K562 (cell line): ENCODE results near the gene HIKESHI. TPM values are rescaled to one million over a fixed set of nuclear protein-coding genes. Genes with fewer than 3 reads are reported as not detected.

Source experiments
- ATAC-seq: fragments of 200-7000 bp; cut with Tn5 transposase; 3 replicates; pipeline ENCODE4 v1.9.1; 2020; ENCODE audit warnings: moderate library complexity
- BruUV-seq: library from RNA; stranded (reverse); fragments of 400-500 nt; replicated peaks from 2 replicates; lab custom pipeline; 2021; lab: Mats Ljungman, UMichigan
- CTCF ChIA-PET: fragments of 300-600 bp; formaldehyde crosslinking; extraction: SDS; loops from one replicate; lab custom pipeline; 2021; ENCODE audit warnings: low intra/inter-chr PET ratio; lab: Yijun Ruan, JAX
- POLR2A ChIA-PET: fragments of 300-600, 350-650 bp; sonication (Branson Sonifier 250); formaldehyde crosslinking; extraction: SDS; loops from one replicate; lab custom pipeline; 2021; ENCODE audit warnings: antibody characterized with exemption, inconsistent platforms; lab: Yijun Ruan, JAX
- DNase-seq, 4 experiments: peaks; one replicate each; pipeline versions ENCODE4 v3.0.0 to v3.0.0-alpha.2; 2011 to 2018; ENCODE audit warnings: low spot score in 3 of 4, mixed read lengths in 3 of 4; ENCODE audit errors: extremely low read depth in 1 of 4
- FAIRE-seq: peaks from 2 replicates; lab custom pipeline; 2011; peaks lifted over from hg19 to GRCh38; lab: Jason Lieb, UNC
- H2AFZ ChIP-seq: 2 replicates; pipeline ENCODE4 v1.6.0; 2011; ENCODE audit warnings: low read depth, low read length, control low read depth, inconsistent platforms
- H3K27ac ChIP-seq: fragments of 200-600 bp; 3 replicates; pipeline ENCODE4 v1.8.0; 2011; ENCODE audit warnings: low read depth, mild to moderate bottlenecking, control low read depth, inconsistent platforms, low read length, moderate library complexity, mixed read lengths; ENCODE audit errors: extremely low read depth
- H3K27me3 ChIP-seq, 2 experiments: fragments of 300-600 bp in 1 of 2; 2 replicates in 1 of 2; 3 replicates in 1 of 2; pipeline versions ENCODE4 v1.6.0 to v1.8.0; 2011; ENCODE audit warnings: inconsistent platforms in 2 of 2, low read length in 2 of 2, mild to moderate bottlenecking in 1 of 2, mixed read lengths in 1 of 2, moderate library complexity in 1 of 2; ENCODE audit not compliant: control insufficient read depth in 2 of 2, insufficient read depth in 2 of 2
- H3K36me3 ChIP-seq: fragments of 300-600 bp; 3 replicates; pipeline ENCODE4 v1.8.0; 2011; ENCODE audit warnings: mild to moderate bottlenecking, low read length, inconsistent platforms; ENCODE audit not compliant: control insufficient read depth, insufficient read depth
- H3K4me1 ChIP-seq, 2 experiments: fragments of 200-600 bp in 1 of 2; replicated peaks in 1 of 2; 2 replicates in 1 of 2; 3 replicates in 1 of 2; pipeline versions ENCODE4 v1.5.1 to v1.8.0; 2011; ENCODE audit warnings: inconsistent platforms in 2 of 2, low read length in 2 of 2, mild to moderate bottlenecking in 1 of 2, mixed read lengths in 1 of 2, moderate library complexity in 1 of 2; ENCODE audit not compliant: control insufficient read depth in 2 of 2, insufficient read depth in 2 of 2
- H3K4me2 ChIP-seq: 2 replicates; pipeline ENCODE4 v1.6.1; 2011; ENCODE audit warnings: low read length, control low read depth, inconsistent platforms, mixed read lengths; ENCODE audit not compliant: insufficient read depth
- H3K4me3 ChIP-seq: fragments of 200-600 bp; sonication (generic), shearing (Covaris generic); 2 replicates; pipeline ENCODE4 v1.5.1; 2016; ENCODE audit warnings: control low read depth, inconsistent platforms
- H3K79me2 ChIP-seq: fragments of 200-600 bp; 3 replicates; pipeline ENCODE4 v1.8.0; 2011; ENCODE audit warnings: low read length, inconsistent platforms; ENCODE audit not compliant: control insufficient read depth, insufficient read depth
- H3K9ac ChIP-seq, 2 experiments: 2 replicates each; pipeline versions ENCODE4 v1.6.0 to v1.6.1; 2011; ENCODE audit warnings: low read depth in 2 of 2, low read length in 2 of 2, control low read depth in 1 of 2, inconsistent platforms in 1 of 2, mild to moderate bottlenecking in 1 of 2, mixed read lengths in 1 of 2; ENCODE audit not compliant: insufficient read depth in 1 of 2
- H3K9me1 ChIP-seq: one replicate; pipeline ENCODE4 v1.6.0; 2011; ENCODE audit warnings: inconsistent platforms, mild to moderate bottlenecking, low read length, moderate library complexity; ENCODE audit not compliant: control insufficient read depth, insufficient read depth
- H3K9me3 ChIP-seq: replicated peaks from 2 replicates; pipeline ENCODE4 v1.5.1; 2011; ENCODE audit warnings: low read depth, low read length, inconsistent platforms; ENCODE audit not compliant: control insufficient read depth, insufficient read depth
- H4K20me1 ChIP-seq: replicated peaks from 2 replicates; pipeline ENCODE4 v1.6.1; 2011; ENCODE audit warnings: low read length, inconsistent platforms, mixed read lengths; ENCODE audit not compliant: control insufficient read depth, insufficient read depth
- BHLHE40 ChIP-seq: IDR thresholded peaks from 2 replicates; pipeline ENCODE4 v1.6.1; 2011; ENCODE audit warnings: low read length, improper control_type of control experiment
- BRD4 ChIP-seq: fragments of 200-600 bp; sonication (generic); IDR thresholded peaks from 2 replicates; pipeline ENCODE4 v1.6.1; 2017; ENCODE audit warnings: inconsistent platforms
- DNMT1 ChIP-seq: fragments of 450-650 bp; IDR thresholded peaks from 2 replicates; pipeline ENCODE4 v1.6.1; 2016; ENCODE audit warnings: antibody characterized with exemption, mild to moderate bottlenecking
- FOS ChIP-seq: IDR thresholded peaks from 3 replicates; pipeline ENCODE4 v1.6.1; 2011; ENCODE audit not compliant: insufficient read length; ENCODE audit errors: extremely low read depth
- KDM2B ChIP-seq: fragments of 250-450 bp; sonication (Bioruptor Pico); IDR thresholded peaks from 2 replicates; pipeline ENCODE4 v1.8.0; 2021; ENCODE audit warnings: mild to moderate bottlenecking, moderate library complexity
- KDM4B ChIP-seq, 2 experiments: fragments of 450-650 bp in 1 of 2; sonication (generic) in 1 of 2; IDR thresholded peaks; 2 replicates each; pipeline ENCODE4 v1.6.1; 2016 to 2017; ENCODE audit warnings: borderline replicate concordance in 2 of 2, antibody characterized with exemption in 1 of 2, low read depth in 1 of 2, mild to moderate bottlenecking in 1 of 2
- NFE2 ChIP-seq: IDR thresholded peaks from 2 replicates; pipeline ENCODE4 v1.6.1; 2014; ENCODE audit warnings: antibody characterized with exemption, low read depth
- POLR2A ChIP-seq: fragments of 450-650 bp; conservative IDR thresholded peaks from 2 replicates; pipeline ENCODE4 v1.6.1; 2016
- PPARD ChIP-seq: fragments of 250-450 bp; sonication (Bioruptor Pico); IDR thresholded peaks from 2 replicates; pipeline ENCODE4 v1.8.0; 2022; ENCODE audit warnings: inconsistent platforms, mild to moderate bottlenecking, moderate library complexity
- SNRNP70 ChIP-seq: fragments of 200-400 bp; formaldehyde crosslinking; optimal IDR thresholded peaks from 2 replicates; pipeline ENCODE3; 2017; ENCODE audit warnings: low read depth, low read length
- TARDBP ChIP-seq: fragments of 450-650 bp; IDR thresholded peaks from 2 replicates; pipeline ENCODE4 v1.6.1; 2016
- ZNF224 ChIP-seq: sonication (generic); formaldehyde crosslinking; IDR thresholded peaks from 2 replicates; pipeline ENCODE4 v1.8.0; 2022; ENCODE audit warnings: mild to moderate bottlenecking, missing genetic modification reagents
- ZSCAN32 ChIP-seq: fragments of 450-650 bp; formaldehyde crosslinking; IDR thresholded peaks from 2 replicates; pipeline ENCODE4 v1.4.0; 2020; ENCODE audit warnings: mild to moderate bottlenecking, moderate library complexity
- WGBS: fragments of 100-300 bp; shearing (Covaris generic); methylation state at CpG from one replicate; pipeline ENCODE4 v1.1.6; 2016; ENCODE audit warnings: low coverage, mixed read lengths; ENCODE audit not compliant: insufficient coverage; ENCODE audit errors: missing lambda C conversion rate; 5-methylcytosine and 5-hydroxymethylcytosine counted together
- in situ Hi-C: fragments of 300-500 bp; cut with MboI; formaldehyde crosslinking; loops from 4 replicates; pipeline ENCODE4 v1.15.0; 2018; ENCODE audit warnings: inconsistent platforms, mixed read lengths
- intact Hi-C: fragments of 100-400 bp; cut with micrococcal nuclease; formaldehyde crosslinking; loops from 2 replicates; pipeline ENCODE4 v1.14.2; 2022
- polyA plus RNA-seq, 8 experiments: library from polyadenylated mRNA; depleted of rRNA in 4 of 8; stranded (reverse) in 5 of 8; unstranded in 3 of 8; fragments of >200 nt; fragmentation: Nextera tagmentation in 2 of 8; fragmentation: Illumina TruSeq in 1 of 8; extraction: Ambion mirVana in 2 of 8; extraction: Trizol in 1 of 8; gene quantifications; 2 replicates each; pipeline versions ENCODE4 v1.2.1 to v1.2.3, GENCODE V29; 2011 to 2014; ENCODE audit warnings: inconsistent platforms in 1 of 8, missing spikeins in 1 of 8
- total RNA-seq, 7 experiments: library from RNA; depleted of rRNA in 6 of 7; stranded (reverse); fragments of >200 nt in 6 of 7; fragmentation: Illumina TruSeq in 2 of 7; extraction: Trizol in 2 of 7; gene quantifications; 2 replicates each; pipeline versions ENCODE4 v1.2.1 to v1.2.3, GENCODE V29; 2011 to 2021; ENCODE audit warnings: low replicate concordance in 1 of 7
- TF ChIP-seq, protein P1 (sequence below): fragments of 250-450 bp; sonication (Bioruptor Pico); IDR thresholded peaks from 2 replicates; pipeline ENCODE4 v1.8.0; 2021; ENCODE audit warnings: moderate library complexity, mild to moderate bottlenecking, inconsistent platforms

The HIKESHI gene
- total and polyA plus RNA-seq, 9 of the 15 experiments (the other 6 are each of a cell fraction or from before 2014, with no cell fraction given), result 33.2 to 196 (median 62.7) TPM

DNA sequence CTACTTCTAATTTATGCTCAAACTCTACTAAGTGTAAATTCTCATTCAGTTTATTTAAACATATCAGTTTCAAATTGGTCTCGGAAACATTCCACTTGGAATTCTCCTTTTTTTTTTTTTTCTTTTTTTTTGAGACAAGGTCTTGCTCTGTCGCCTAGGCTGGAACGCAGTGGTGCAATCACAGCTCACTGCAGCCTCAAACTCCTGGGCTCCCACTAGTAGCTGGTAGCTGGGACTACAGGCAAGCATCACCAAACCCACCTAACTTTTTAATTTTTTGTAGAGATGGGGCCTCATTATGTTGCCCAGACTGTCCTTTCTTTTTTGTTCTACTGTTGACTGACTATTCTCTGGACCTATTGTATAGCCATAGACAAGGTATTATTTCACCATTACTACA, 39.3 kb downstream of the HIKESHI start:
- H2AFZ ChIP-seq, result no peak overlapping the region
- no peaks in the 10 kb centered on the region for H3K4me1 ChIP-seq
- peaks cover 17% of the 10 kb centered on the region; the same call in 1 of the 3 replicates for H3K36me3 ChIP-seq
- H3K79me2 ChIP-seq, result peaks cover 8% of the 10 kb centered on the region; the same call in 1 of the 3 replicates
- no peaks in the 10 kb centered on the region for H4K20me1 ChIP-seq
- ATAC-seq (no peak; the same call in 2 of the 3 replicates), FAIRE-seq (no peak), DNase-seq (no peak)
- in situ Hi-C loops (no loop called here), intact Hi-C loops (no loop called here)
- H3K9ac ChIP-seq, result no peak overlapping the region
- ChIA-PET POLR2A (no interaction called here), CTCF (no interaction called here)
- H3K27me3 ChIP-seq, result no peaks in the 10 kb centered on the region
- no peaks in the 10 kb centered on the region for H3K9me3 ChIP-seq
- no peaks in the 10 kb centered on the region for H3K9me1 ChIP-seq
- 75% methylated on average over 2 of the region's 3 CpGs for WGBS
- no TSS peak for BruUV-seq
- no peak overlapping the region for H3K27ac ChIP-seq
- no peak overlapping the region for H3K4me2 ChIP-seq
- TF ChIP-seq KDM4B (IDR thresholded peaks at IDR 0.05; ENCODE audit: borderline replicate concordance in 2 of 2, low read depth in 1 of 2) (no peak), ZSCAN32 (CRISPR knock-in tag) (no peak), TARDBP (no peak), SNRNP70 (no peak), POLR2A (no peak), FOS (no peak)
- no peak overlapping the region for H3K4me3 ChIP-seq

DNA sequence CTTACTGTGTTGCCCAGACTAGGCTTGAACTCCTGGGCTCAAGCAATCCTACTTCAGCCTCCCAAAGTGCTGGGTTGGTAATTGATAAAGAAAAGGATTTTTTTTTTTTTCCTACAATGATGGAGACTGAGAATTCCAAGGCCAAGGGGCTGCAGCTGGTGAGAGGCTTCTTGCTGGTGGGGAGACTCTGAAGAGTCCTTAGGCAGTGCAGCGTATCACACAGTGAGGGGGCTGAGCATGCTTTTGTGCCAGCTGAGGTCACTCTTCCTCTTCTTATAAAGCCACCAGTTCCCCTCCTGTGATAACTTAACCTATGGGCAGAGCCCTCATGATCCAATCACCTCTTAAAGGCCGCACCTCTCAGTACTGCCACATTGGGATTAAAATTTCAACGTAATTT, 44.5 kb downstream of the HIKESHI start:
- in situ Hi-C loops, result no loop called here
- FAIRE-seq (no peak), ATAC-seq (no peak), DNase-seq (no peak)
- H3K36me3 ChIP-seq, result peaks cover 3% of the 10 kb centered on the region; the same call in 1 of the 3 replicates
- H3K9me1 ChIP-seq, result no peaks in the 10 kb centered on the region
- POLR2A ChIA-PET, result interaction anchor here (1.2 to 1.4 kb wide), 3 partner anchors 11 to 14 kb away, joined by 3 to 4 read pairs (median 4); no protein-coding TSS in a partner anchor
- no peaks in the 10 kb centered on the region for H4K20me1 ChIP-seq
- no peaks in the 10 kb centered on the region for H3K4me1 ChIP-seq
- H3K27me3 ChIP-seq, result no peaks in the 10 kb centered on the region
- BruUV-seq, result no TSS peak
- CTCF ChIA-PET, result no interaction called here
- H3K27ac ChIP-seq, result no peak overlapping the region
- H3K9ac ChIP-seq, result no peak overlapping the region
- no peaks in the 10 kb centered on the region for H3K9me3 ChIP-seq
- peaks cover 8% of the 10 kb centered on the region; the same call in 1 of the 3 replicates for H3K79me2 ChIP-seq
- no peak overlapping the region for H2AFZ ChIP-seq
- intact Hi-C loops, result no loop called here
- TF ChIP-seq BHLHE40 (no peak), BRD4 (no peak), ZNF224 (CRISPR knock-in tag) (no peak), DNMT1 (no peak), KDM2B (CRISPR knock-in tag) (no peak), NFE2 (no peak), PPARD (CRISPR knock-in tag) (no peak)
- TF ChIP-seq, protein P1, sequence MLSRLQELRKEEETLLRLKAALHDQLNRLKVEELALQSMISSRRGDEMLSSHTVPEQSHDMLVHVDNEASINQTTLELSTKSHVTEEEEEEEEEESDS, result no peak
- 84% methylated on average over 3 of the region's 3 CpGs for WGBS
- H3K4me3 ChIP-seq, result no peak overlapping the region
- no peak overlapping the region for H3K4me2 ChIP-seq
